Loucy (cell line): Measurements from ENCODE around the gene MUSK.

Experiments
- H2AFZ ChIP-seq: fragments of 200-600 bp; sonication (generic); 2 replicates; pipeline ENCODE4 v1.6.0; 2016; ENCODE audit warnings: antibody characterized with exemption, mild to moderate bottlenecking, low read length, moderate library complexity
- H3F3A ChIP-seq: fragments of 200-600 bp; 2 replicates; pipeline ENCODE4 v1.6.0; 2016; ENCODE audit warnings: antibody characterized with exemption, low read depth, mild to moderate bottlenecking
- H3K27me3 ChIP-seq: fragments of 200-600 bp; sonication (generic); 2 replicates; pipeline ENCODE4 v1.6.1; 2014; ENCODE audit warnings: low read length, mild to moderate bottlenecking; ENCODE audit not compliant: insufficient read depth, poor library complexity, severe bottlenecking
- H3K36me3 ChIP-seq: fragments of 200-600 bp; sonication (generic); 2 replicates; pipeline ENCODE4 v1.6.1; 2016; ENCODE audit warnings: low read length; ENCODE audit not compliant: insufficient read depth
- H3K4me1 ChIP-seq: fragments of 200-600 bp; sonication (generic); 2 replicates; pipeline ENCODE4 v1.5.1; 2014; ENCODE audit warnings: low read length, mild to moderate bottlenecking; ENCODE audit not compliant: insufficient read depth, poor library complexity, severe bottlenecking
- H3K4me2 ChIP-seq: fragments of 200-600 bp; sonication (generic); 2 replicates; pipeline ENCODE4 v1.6.0; 2014; ENCODE audit warnings: antibody characterized with exemption, low read length, low read depth, mild to moderate bottlenecking; ENCODE audit not compliant: poor library complexity, severe bottlenecking
- H3K4me3 ChIP-seq: fragments of 200-600 bp; sonication (generic); 2 replicates; pipeline ENCODE4 v1.5.1; 2014; ENCODE audit warnings: low read length, mild to moderate bottlenecking, mixed read lengths; ENCODE audit not compliant: poor library complexity, severe bottlenecking
- H3K79me2 ChIP-seq: fragments of 200-600 bp; sonication (generic); 2 replicates; pipeline ENCODE4 v1.6.1; 2014; ENCODE audit warnings: low read length; ENCODE audit not compliant: insufficient read depth
- H3K9ac ChIP-seq: fragments of 200-600 bp; sonication (generic); 2 replicates; pipeline ENCODE4 v1.6.0; 2014; ENCODE audit warnings: mild to moderate bottlenecking, low read depth, low read length, moderate library complexity; ENCODE audit not compliant: poor library complexity, severe bottlenecking
- H3K9me2 ChIP-seq: fragments of 200-600 bp; sonication (generic); replicated peaks from 2 replicates; pipeline ENCODE4 v1.6.1; 2016; ENCODE audit warnings: low read depth, low read length, mixed read lengths
- H3K9me3 ChIP-seq: fragments of 200-600 bp; sonication (generic); 2 replicates; pipeline ENCODE4 v1.6.1; 2014; ENCODE audit warnings: mild to moderate bottlenecking, antibody characterized with exemption, low read length, low read depth; ENCODE audit not compliant: insufficient read depth
- H4K20me1 ChIP-seq: fragments of 200-600 bp; sonication (generic); 2 replicates; pipeline ENCODE4 v1.6.0; 2014; ENCODE audit warnings: antibody characterized with exemption, low read length, mild to moderate bottlenecking; ENCODE audit not compliant: insufficient read depth, poor library complexity, severe bottlenecking
- CTCF ChIP-seq: fragments of 200-600 bp; sonication (generic); conservative IDR thresholded peaks from 2 replicates; pipeline ENCODE4 v1.5.1; 2014; ENCODE audit warnings: mild to moderate bottlenecking, antibody characterized with exemption, low read length
- EZH2phosphoT487 ChIP-seq: fragments of 200-600 bp; IDR thresholded peaks from 2 replicates; pipeline ENCODE4 v1.6.1; 2018; ENCODE audit warnings: antibody characterized with exemption, mild to moderate bottlenecking, moderate library complexity, borderline replicate concordance

The MUSK gene

GRCh38 chr9:110668570-110669167, at the start of gene MUSK:
TSS of gene MUSK (plus strand) at chr9:110668791. CDS start at chr9:110668905, 114 bp downstream.
- H3K4me1 ChIP-seq: no peaks in the 10 kb centered on the region
- TF ChIP-seq EZH2phosphoT487 (no peak), CTCF (no peak)
- no peak within 1 kb of the TSS for H3K9ac ChIP-seq
- no peaks in the 10 kb centered on the region for H3K36me3 ChIP-seq
- H3K9me3 ChIP-seq: no peaks in the 10 kb centered on the region
- no peaks in the 10 kb centered on the region for H3K27me3 ChIP-seq
- H3F3A ChIP-seq: no peaks in the 10 kb centered on the region
- H3K9me2 ChIP-seq: no peaks in the 10 kb centered on the region
- H3K79me2 ChIP-seq: no peaks in the 10 kb centered on the region
- no peaks in the 10 kb centered on the region for H4K20me1 ChIP-seq
- no peak within 1 kb of the TSS for H2AFZ ChIP-seq
- no peak within 1 kb of the TSS for H3K4me2 ChIP-seq
- no peak within 1 kb of the TSS for H3K4me3 ChIP-seq

- no peaks in the 10 kb centered on the region for H3K4me1 ChIP-seq
- no peak overlapping the region for H3K4me3 ChIP-seq
- no peaks in the 10 kb centered on the region for H3K36me3 ChIP-seq
- H3K9me3 ChIP-seq: no peaks in the 10 kb centered on the region
- H3K9me2 ChIP-seq: no peaks in the 10 kb centered on the region
- no peak overlapping the region for H3K4me2 ChIP-seq
- H3K27me3 ChIP-seq: no peaks in the 10 kb centered on the region
- H2AFZ ChIP-seq: no peak overlapping the region
- H3K79me2 ChIP-seq: no peaks in the 10 kb centered on the region
- no peaks in the 10 kb centered on the region for H4K20me1 ChIP-seq
- TF ChIP-seq CTCF: no peak
- TF ChIP-seq EZH2phosphoT487: no peak
- H3F3A ChIP-seq: no peaks in the 10 kb centered on the region
- no peak overlapping the region for H3K9ac ChIP-seq
Measured at GRCh38 chr9:110619831-110620230, 48.8 kb upstream of the MUSK start.

- Histone ChIP-seq H3K4me2 (no peak overlapping the region), H3K36me3 (no peaks in the 10 kb centered on the region), H3K9ac (no peak overlapping the region), H3K4me1 (no peaks in the 10 kb centered on the region), H3K27me3 (no peaks in the 10 kb centered on the region), H3F3A (no peaks in the 10 kb centered on the region), H2AFZ (no peak overlapping the region), H3K9me3 (no peaks in the 10 kb centered on the region), H3K79me2 (no peaks in the 10 kb centered on the region), H4K20me1 (no peaks in the 10 kb centered on the region), H3K4me3 (no peak overlapping the region), H3K9me2 (no peaks in the 10 kb centered on the region)
- TF ChIP-seq CTCF (no peak), EZH2phosphoT487 (no peak)
Measured at GRCh38 chr9:110620726-110621125, 47.9 kb upstream of the MUSK start.
